IMR-90 (cell line): Measurements from ENCODE around the gene ELP4. TPM values are rescaled to one million over a fixed set of nuclear protein-coding genes. Genes with fewer than 3 reads are reported as not detected.
A peak's percentile ranks its signal among the peaks of the same experiment; 100 is the strongest.

Experiments
- ATAC-seq: fragments of 200-7000 bp; cut with Tn5 transposase; 2 replicates; pipeline ENCODE4 v1.9.1; 2020; ENCODE audit warnings: low read depth, mild to moderate bottlenecking, moderate library complexity
- BruUV-seq: library from RNA; stranded (reverse); fragments of 400-500 nt; replicated peaks from 2 replicates; lab custom pipeline; 2021; lab: Mats Ljungman, UMichigan
- CTCF ChIA-PET: fragments of 300-600 bp; formaldehyde crosslinking; extraction: SDS; loops from one replicate; lab custom pipeline; 2021; ENCODE audit warnings: antibody characterized with exemption; lab: Yijun Ruan, JAX
- POLR2A ChIA-PET: fragments of 300-600 bp; sonication (Branson Sonifier 250); formaldehyde crosslinking; loops from one replicate; lab custom pipeline; 2022; ENCODE audit warnings: antibody characterized with exemption; ENCODE audit not compliant: unreplicated experiment; lab: Charles Lee
- DNase-seq: peaks from one replicate; pipeline ENCODE4 v3.0.0; 2013
- H2AFZ ChIP-seq: replicated peaks from 2 replicates; pipeline ENCODE3; 2013; ENCODE audit warnings: low read length, mild to moderate bottlenecking; ENCODE audit not compliant: poor library complexity
- H2AK5ac ChIP-seq: 2 replicates; pipeline ENCODE4 v1.6.1; 2013; ENCODE audit warnings: low read depth, low read length, inconsistent platforms
- H2AK9ac ChIP-seq: replicated peaks from 2 replicates; pipeline ENCODE3; 2013; ENCODE audit warnings: mild to moderate bottlenecking, low read depth, low read length, moderate library complexity; ENCODE audit not compliant: poor library complexity
- H2BK120ac ChIP-seq: 2 replicates; pipeline ENCODE4 v1.6.1; 2013; ENCODE audit warnings: low read depth, low read length, inconsistent platforms
- H2BK15ac ChIP-seq: 3 replicates; pipeline ENCODE4 v1.6.1; 2013; ENCODE audit warnings: low read depth, low read length, inconsistent platforms
- H2BK20ac ChIP-seq: 2 replicates; pipeline ENCODE4 v1.6.1; 2013; ENCODE audit warnings: low read depth, mild to moderate bottlenecking, inconsistent platforms, low read length, moderate library complexity
- H2BK5ac ChIP-seq: 2 replicates; pipeline ENCODE4 v1.6.1; 2013; ENCODE audit warnings: mild to moderate bottlenecking, low read depth, low read length, inconsistent platforms; ENCODE audit not compliant: poor library complexity, severe bottlenecking
- H3K14ac ChIP-seq: replicated peaks from 2 replicates; pipeline ENCODE4 v1.6.1; 2013; ENCODE audit warnings: low read depth, low read length, inconsistent platforms
- H3K18ac ChIP-seq: 2 replicates; pipeline ENCODE4 v1.6.1; 2013; ENCODE audit warnings: low read depth, low read length, control low read depth
- H3K23ac ChIP-seq: 2 replicates; pipeline ENCODE4 v1.6.1; 2013; ENCODE audit warnings: low read depth, low read length, inconsistent platforms
- H3K27ac ChIP-seq: 2 replicates; pipeline ENCODE4 v1.5.1; 2013; ENCODE audit warnings: mild to moderate bottlenecking, control low read depth, low read length; ENCODE audit not compliant: insufficient read depth
- H3K27me3 ChIP-seq: 2 replicates; pipeline ENCODE4 v1.6.1; 2013; ENCODE audit warnings: low read length; ENCODE audit not compliant: control insufficient read depth, insufficient read depth
- H3K36me3 ChIP-seq: 2 replicates; pipeline ENCODE4 v1.6.1; 2013; ENCODE audit warnings: low read length, mixed read lengths; ENCODE audit not compliant: control insufficient read depth, insufficient read depth
- H3K4ac ChIP-seq: 2 replicates; pipeline ENCODE4 v1.6.1; 2013; ENCODE audit warnings: low read depth, low read length, inconsistent platforms
- H3K4me1 ChIP-seq: 2 replicates; pipeline ENCODE4 v1.6.1; 2013; ENCODE audit warnings: low read length, mixed read lengths; ENCODE audit not compliant: control insufficient read depth, insufficient read depth
- H3K4me2 ChIP-seq: 2 replicates; pipeline ENCODE4 v1.6.1; 2013; ENCODE audit warnings: low read depth, mild to moderate bottlenecking, control low read depth, low read length, moderate library complexity
- H3K4me3 ChIP-seq: 2 replicates; pipeline ENCODE4 v1.5.1; 2013; ENCODE audit warnings: low read depth, mild to moderate bottlenecking, control low read depth, low read length, moderate library complexity; ENCODE audit not compliant: insufficient read depth
- H3K56ac ChIP-seq: 2 replicates; pipeline ENCODE4 v1.6.1; 2013; ENCODE audit warnings: low read length, inconsistent platforms; ENCODE audit not compliant: insufficient read depth; ENCODE audit errors: extremely low read depth
- H3K79me1 ChIP-seq, 2 experiments: 2 replicates each; pipeline ENCODE4 v1.6.1; 2013; ENCODE audit warnings: low read length in 2 of 2, inconsistent platforms in 1 of 2, low read depth in 1 of 2
- H3K9ac ChIP-seq: 2 replicates; pipeline ENCODE4 v1.6.1; 2013; ENCODE audit warnings: low read depth, low read length, control low read depth
- H3K9me1 ChIP-seq: 2 replicates; pipeline ENCODE4 v1.6.1; 2013; ENCODE audit warnings: low read length, inconsistent platforms; ENCODE audit not compliant: insufficient read depth
- H3K9me3 ChIP-seq: 2 replicates; pipeline ENCODE4 v1.6.1; 2013; ENCODE audit warnings: low read length; ENCODE audit not compliant: control insufficient read depth, insufficient read depth
- H4K20me1 ChIP-seq: 2 replicates; pipeline ENCODE4 v1.6.1; 2013; ENCODE audit warnings: low read length, inconsistent platforms; ENCODE audit not compliant: insufficient read depth
- H4K5ac ChIP-seq: 2 replicates; pipeline ENCODE4 v1.6.1; 2013; ENCODE audit warnings: mild to moderate bottlenecking, low read depth, low read length, control low read depth
- H4K8ac ChIP-seq, 2 experiments: 2 replicates each; pipeline ENCODE4 v1.6.1; 2013; ENCODE audit warnings: low read depth in 2 of 2, low read length in 2 of 2, control low read depth in 1 of 2, inconsistent platforms in 1 of 2
- H4K91ac ChIP-seq: 2 replicates; pipeline ENCODE4 v1.6.1; 2013; ENCODE audit warnings: low read depth, low read length, inconsistent platforms; ENCODE audit not compliant: insufficient read depth
- BHLHE40 ChIP-seq: fragments of 150-350 bp; IDR thresholded peaks from 2 replicates; pipeline ENCODE4 v1.6.1; 2016; ENCODE audit warnings: mild to moderate bottlenecking, low read depth, low read length
- CEBPB ChIP-seq: IDR thresholded peaks from 2 replicates; pipeline ENCODE4 v1.6.1; 2012; ENCODE audit warnings: low read depth, low read length, improper control_type of control experiment
- CHD1 ChIP-seq: IDR thresholded peaks from 2 replicates; pipeline ENCODE4 v1.6.1; 2012; ENCODE audit warnings: low read depth, low read length, improper control_type of control experiment
- CTCF ChIP-seq: conservative IDR thresholded peaks from 2 replicates; pipeline ENCODE4 v1.5.1; 2012; ENCODE audit warnings: mild to moderate bottlenecking, low read depth, low read length, improper control_type of control experiment
- ELK1 ChIP-seq: fragments of 150-350 bp; IDR thresholded peaks from 2 replicates; pipeline ENCODE4 v1.6.1; 2016; ENCODE audit warnings: low read depth, mild to moderate bottlenecking, low read length, moderate library complexity, borderline replicate concordance
- FOS ChIP-seq: fragments of 150-350 bp; IDR thresholded peaks from 2 replicates; pipeline ENCODE4 v1.6.1; 2016; ENCODE audit warnings: low read depth, low read length
- MAFK ChIP-seq: IDR thresholded peaks from 2 replicates; pipeline ENCODE4 v1.6.1; 2012; ENCODE audit warnings: low read depth, low read length, improper control_type of control experiment
- MXI1 ChIP-seq: IDR thresholded peaks from 2 replicates; pipeline ENCODE4 v1.6.1; 2012; ENCODE audit warnings: low read depth, mild to moderate bottlenecking, low read length, moderate library complexity, borderline replicate concordance
- NFE2L2 ChIP-seq: fragments of 150-350 bp; IDR thresholded peaks from 2 replicates; pipeline ENCODE4 v1.6.1; 2016; ENCODE audit warnings: low read depth, mild to moderate bottlenecking, low read length
- SMC3 ChIP-seq: fragments of 150-350 bp; IDR thresholded peaks from 2 replicates; pipeline ENCODE4 v1.6.1; 2016; ENCODE audit warnings: low read depth, mild to moderate bottlenecking, antibody characterized with exemption, low read length, moderate library complexity
- WGBS, 2 experiments: methylation state at CpG; one replicate each; pipeline versions ENCODE4 v1.1.5 to v1.1.7; 2013; ENCODE audit warnings: missing lambda C conversion rate in 2 of 2; ENCODE audit not compliant: insufficient read length in 1 of 2; ENCODE audit errors: extremely low coverage in 2 of 2; 5-methylcytosine and 5-hydroxymethylcytosine counted together
- dilution Hi-C: fragments of 300-500 bp; cut with HindIII; formaldehyde crosslinking; loops from one replicate; pipeline ENCODE4 v1.14.3; 2018; ENCODE audit warnings: low sequenced_read_pairs; ENCODE audit not compliant: unreplicated experiment
- in situ Hi-C: fragments of 300-500 bp; cut with MboI; formaldehyde crosslinking; loops from 3 replicates; pipeline ENCODE4 v1.14.3; 2019; ENCODE audit warnings: low sequenced_read_pairs, inconsistent platforms, mixed read lengths
- intact Hi-C: fragments of 100-400 bp; cut with micrococcal nuclease; formaldehyde crosslinking; loops from 2 replicates; pipeline ENCODE4 v1.10.0; 2022
- polyA plus RNA-seq, 3 experiments: library from polyadenylated mRNA; depleted of rRNA; stranded (reverse); fragments of >200 nt; gene quantifications; 2 replicates each; pipeline ENCODE4 v1.2.3, GENCODE V29; 2012; ENCODE audit warnings: low replicate concordance in 1 of 3
- total RNA-seq: library from RNA; depleted of rRNA; stranded (reverse); fragments of >200 nt; gene quantifications from 2 replicates; pipeline ENCODE4 v1.2.3, GENCODE V29; 2012

The ELP4 gene
- total and polyA plus RNA-seq, 2 of the 4 experiments (the other 2 are of a cell fraction), result 8.4 to 20.4 TPM

- dilution Hi-C loops, result no loop called here
These were observed 48.4 kb downstream of the ELP4 start for GRCh38 chr11:31558001-31558400.

More at GRCh38 chr11:31558001-31558400, 48.4 kb downstream of the ELP4 start:
- Histone ChIP-seq H3K4me3 (no peak overlapping the region), H4K91ac (no peak overlapping the region), H2AK9ac (no peak overlapping the region), H2AK5ac (no peak overlapping the region), H2BK120ac (no peak overlapping the region), H3K9me3 (no peaks in the 10 kb centered on the region), H4K20me1 (no peaks in the 10 kb centered on the region), H3K18ac (no peak overlapping the region), H3K27me3 (no peaks in the 10 kb centered on the region), H3K27ac (no peak overlapping the region), H3K79me1 (no peaks in the 10 kb centered on the region), H3K9ac (no peak overlapping the region), H3K9me1 (no peaks in the 10 kb centered on the region), H2BK5ac (no peak overlapping the region), H4K5ac (no peak overlapping the region), H3K23ac (no peak overlapping the region), H3K56ac (no peak overlapping the region), H2BK15ac (no peak overlapping the region), H3K36me3 (no peaks in the 10 kb centered on the region), H3K4ac (no peak overlapping the region), H3K4me2 (no peak overlapping the region), H3K14ac (no peak overlapping the region), H3K4me1 (no peaks in the 10 kb centered on the region), H4K8ac (no peak overlapping the region), H2BK20ac (no peak overlapping the region), H2AFZ (no peak overlapping the region)
- TF ChIP-seq MXI1 (no peak), SMC3 (no peak), CHD1 (no peak), NFE2L2 (no peak), CTCF (no peak), MAFK (no peak), BHLHE40 (no peak), ELK1 (no peak), CEBPB (no peak), FOS (no peak)
- ChIA-PET CTCF (no interaction called here), POLR2A (no interaction called here)
- intact Hi-C loops (no loop called here), in situ Hi-C loops (no loop called here)
- no TSS peak for BruUV-seq
- ATAC-seq (no peak), DNase-seq (peak; percentile 3)
- no CpG with 5 or more reads among the region's 2 CpGs for WGBS, 2 experiments
